Liver (tissue), 9 donors: ENCODE measurements around the gene EBF4. TPM values are rescaled to one million over a fixed set of nuclear protein-coding genes. Genes with fewer than 3 reads are reported as not detected.
A peak's percentile ranks its signal among the peaks of the same experiment; 100 is the strongest.

Source experiments
- DNase-seq: peaks from one replicate; pipeline ENCODE4 v3.0.0-alpha.2; 2017; ENCODE audit warnings: low spot score
- H3K27ac ChIP-seq, 2 donors: one replicate each; pipeline ENCODE4 v1.7.0; 2013; ENCODE audit warnings: inconsistent platforms in 2 of 2, low read length in 2 of 2, control low read depth in 1 of 2, low read depth in 1 of 2, mild to moderate bottlenecking in 1 of 2
- H3K27me3 ChIP-seq, 4 donors: one replicate each; pipeline versions ENCODE4 v1.6.1 to v1.7.0; 2013; ENCODE audit warnings: low read length in 3 of 4, inconsistent platforms in 1 of 4, mild to moderate bottlenecking in 1 of 4, moderate library complexity in 1 of 4; ENCODE audit not compliant: control insufficient read depth in 4 of 4, insufficient read depth in 4 of 4
- H3K36me3 ChIP-seq, 4 donors: one replicate each; pipeline versions ENCODE4 v1.6.1 to v1.7.0; 2013; ENCODE audit warnings: low read length in 3 of 4, mild to moderate bottlenecking in 3 of 4, low read depth in 1 of 4, moderate library complexity in 1 of 4; ENCODE audit not compliant: control insufficient read depth in 4 of 4, insufficient read depth in 3 of 4
- H3K4me1 ChIP-seq, 4 donors: one replicate each; pipeline versions ENCODE4 v1.6.1 to v1.7.0; 2013; ENCODE audit warnings: low read length in 3 of 4, mild to moderate bottlenecking in 3 of 4, moderate library complexity in 1 of 4; ENCODE audit not compliant: control insufficient read depth in 4 of 4, insufficient read depth in 4 of 4
- H3K4me3 ChIP-seq, 3 donors: one replicate each; pipeline versions ENCODE4 v1.6.1 to v1.7.0; 2013; ENCODE audit warnings: low read length in 3 of 3, control low read depth in 1 of 3, low read depth in 1 of 3, mild to moderate bottlenecking in 1 of 3
- H3K9ac ChIP-seq, 2 donors: one replicate each; pipeline ENCODE4 v1.7.0; 2013; ENCODE audit warnings: low read length in 2 of 2, mild to moderate bottlenecking in 2 of 2, moderate library complexity in 2 of 2, control low read depth in 1 of 2, low read depth in 1 of 2
- H3K9me3 ChIP-seq, 4 donors: one replicate each; pipeline versions ENCODE4 v1.6.1 to v1.7.0; 2013; ENCODE audit warnings: low read length in 3 of 4; ENCODE audit not compliant: control insufficient read depth in 4 of 4
- FOXA1 ChIP-seq: IDR thresholded peaks from 2 replicates; pipeline ENCODE4 v1.6.1; 2016; ENCODE audit warnings: antibody characterized with exemption
- GABPA ChIP-seq, 2 donors: IDR thresholded peaks in 1 of 2; conservative IDR thresholded peaks in 1 of 2; 2 replicates each; pipeline ENCODE4 v1.6.1; 2016; ENCODE audit warnings: antibody characterized with exemption in 2 of 2, mild to moderate bottlenecking in 1 of 2, moderate library complexity in 1 of 2
- HNF4G ChIP-seq: IDR thresholded peaks from 2 replicates; pipeline ENCODE4 v1.6.1; 2016; ENCODE audit warnings: antibody characterized with exemption
- JUND ChIP-seq, 2 donors: IDR thresholded peaks; 2 replicates each; pipeline ENCODE4 v1.6.1; 2016; ENCODE audit warnings: antibody characterized with exemption in 2 of 2
- RAD21 ChIP-seq, 2 donors: IDR thresholded peaks; 2 replicates each; pipeline ENCODE4 v1.6.1; 2016; ENCODE audit warnings: antibody characterized with exemption in 2 of 2, mild to moderate bottlenecking in 2 of 2
- REST ChIP-seq: IDR thresholded peaks from 2 replicates; pipeline ENCODE4 v1.6.1; 2016; ENCODE audit warnings: antibody characterized with exemption, mild to moderate bottlenecking
- RXRA ChIP-seq, 2 donors: IDR thresholded peaks; 2 replicates each; pipeline ENCODE4 v1.6.1; 2017 to 2018; ENCODE audit warnings: antibody characterized with exemption in 2 of 2, mild to moderate bottlenecking in 1 of 2
- SP1 ChIP-seq: IDR thresholded peaks from 2 replicates; pipeline ENCODE4 v1.6.1; 2018; ENCODE audit warnings: antibody characterized with exemption, mild to moderate bottlenecking
- YY1 ChIP-seq: IDR thresholded peaks from 2 replicates; pipeline ENCODE4 v1.6.1; 2016; ENCODE audit warnings: antibody characterized with exemption, mild to moderate bottlenecking
- ZBTB33 ChIP-seq: IDR thresholded peaks from 2 replicates; pipeline ENCODE4 v1.6.1; 2016; ENCODE audit warnings: antibody characterized with exemption
- WGBS: extraction: QIAGEN DNeasy Blood & Tissue Kit; methylation state at CpG from one replicate; pipeline ENCODE4 v1.1.7; 2013; 5-methylcytosine and 5-hydroxymethylcytosine counted together
- polyA plus RNA-seq, 2 donors: library from polyadenylated mRNA; stranded (reverse) in 1 of 2; unstranded in 1 of 2; fragments of 200-250 nt in 1 of 2; fragments of >200 nt in 1 of 2; fragmentation: Nextera tagmentation in 1 of 2; extraction: Ambion mirVana in 1 of 2; gene quantifications; one replicate each; pipeline versions ENCODE4 v1.2.1 to v1.2.3, GENCODE V29; 2013 to 2015
- total RNA-seq, 2 donors: library from RNA; depleted of rRNA; stranded (reverse); fragments of >200 nt; gene quantifications; one replicate each; pipeline ENCODE4 v1.2.3, GENCODE V29; 2014
- TF ChIP-seq, protein P1 (sequence below): IDR thresholded peaks from 2 replicates; pipeline ENCODE4 v1.6.1; 2016; ENCODE audit warnings: antibody characterized with exemption
- TF ChIP-seq, protein P2 (sequence below): IDR thresholded peaks from 2 replicates; pipeline ENCODE4 v1.6.1; 2016; ENCODE audit warnings: antibody characterized with exemption
- donor health status: healthy.
- donor health status: healthy.
- donor health status: healthy.
- donor health status: healthy.
- donor health status: healthy.

The EBF4 gene
- 1 to 10 TPM; 2.3 to 3.2 TPM for total RNA-seq
- polyA plus RNA-seq: 1 to 10 TPM; 2.6 to 4.0 TPM

GRCh38 chr20:2692036-2692885 lies at the start of gene EBF4:
Gene EBF4, plus strand, starts transcription at chr20:2692780. Its CDS starts 866 bp downstream, at chr20:2693646.
- DNase-seq: peak; percentile 48
- Histone ChIP-seq H3K27ac (peak within 1 kb of the TSS; percentile 16 to 45), H3K27me3 (peaks cover 0 to 14% (median 0%) of the 10 kb centered on the region in 4 donors), H3K4me3 (peak within 1 kb of the TSS in 2 of 3 donors; percentile 45 to 67), H3K36me3 (no peaks in the 10 kb centered on the region), H3K9ac (no peak within 1 kb of the TSS), H3K4me1 (peaks cover 4 to 7% (median 6%) of the 10 kb centered on the region in 4 donors), H3K9me3 (no peaks in the 10 kb centered on the region)
- 3% methylated on average over 106 of the region's 106 CpGs for WGBS
- TF ChIP-seq, protein P1, sequence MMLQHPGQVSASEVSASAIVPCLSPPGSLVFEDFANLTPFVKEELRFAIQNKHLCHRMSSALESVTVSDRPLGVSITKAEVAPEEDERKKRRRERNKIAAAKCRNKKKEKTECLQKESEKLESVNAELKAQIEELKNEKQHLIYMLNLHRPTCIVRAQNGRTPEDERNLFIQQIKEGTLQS: no peak
- TF ChIP-seq JUND (IDR thresholded peaks at IDR 0.05) (no peak), HNF4G (no peak), ZBTB33 (no peak), RAD21 (IDR thresholded peaks at IDR 0.05) (no peak), GABPA (IDR thresholded peaks at IDR 0.05 in 1 of 2, conservative IDR thresholded peaks at IDR 0.05 in 1 of 2) (no peak), SP1 (no peak)
- TF ChIP-seq, protein P2, sequence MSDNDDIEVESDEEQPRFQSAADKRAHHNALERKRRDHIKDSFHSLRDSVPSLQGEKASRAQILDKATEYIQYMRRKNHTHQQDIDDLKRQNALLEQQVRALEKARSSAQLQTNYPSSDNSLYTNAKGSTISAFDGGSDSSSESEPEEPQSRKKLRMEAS: no peak

- no peak overlapping the region for H3K9ac ChIP-seq
- H3K36me3 ChIP-seq: no peaks in the 10 kb centered on the region
- no peak for TF ChIP-seq FOXA1
- no peak for TF ChIP-seq RXRA (IDR thresholded peaks at IDR 0.05)
- no peak for TF ChIP-seq REST
- TF ChIP-seq YY1: no peak
- TF ChIP-seq RAD21 (IDR thresholded peaks at IDR 0.05): no peak
- TF ChIP-seq SP1: no peak
- no peaks in the 10 kb centered on the region for H3K9me3 ChIP-seq
- no peaks in the 10 kb centered on the region for H3K27me3 ChIP-seq
- no peaks in the 10 kb centered on the region for H3K4me1 ChIP-seq
- no peak for DNase-seq
- H3K27ac ChIP-seq: no peak overlapping the region
- WGBS: 98% methylated on average over 1 of the region's 1 CpG
- no peak overlapping the region for H3K4me3 ChIP-seq
Measured at GRCh38 chr20:2643708-2644107, 48.9 kb upstream of the EBF4 start.
